ENCODE data around the gene ICAM5. TPM values are rescaled to one million over a fixed set of nuclear protein-coding genes. Genes with fewer than 3 reads are reported as not detected.

Gene ICAM5
- total RNA-seq, 1 donor from 2014 or later = 9.3 TPM

GRCh38 chr19:10283301-10284064, 6.3 kb upstream of the ICAM5 start:
- no peak for DNase-seq (ENCODE audit: low spot score)

DNA sequence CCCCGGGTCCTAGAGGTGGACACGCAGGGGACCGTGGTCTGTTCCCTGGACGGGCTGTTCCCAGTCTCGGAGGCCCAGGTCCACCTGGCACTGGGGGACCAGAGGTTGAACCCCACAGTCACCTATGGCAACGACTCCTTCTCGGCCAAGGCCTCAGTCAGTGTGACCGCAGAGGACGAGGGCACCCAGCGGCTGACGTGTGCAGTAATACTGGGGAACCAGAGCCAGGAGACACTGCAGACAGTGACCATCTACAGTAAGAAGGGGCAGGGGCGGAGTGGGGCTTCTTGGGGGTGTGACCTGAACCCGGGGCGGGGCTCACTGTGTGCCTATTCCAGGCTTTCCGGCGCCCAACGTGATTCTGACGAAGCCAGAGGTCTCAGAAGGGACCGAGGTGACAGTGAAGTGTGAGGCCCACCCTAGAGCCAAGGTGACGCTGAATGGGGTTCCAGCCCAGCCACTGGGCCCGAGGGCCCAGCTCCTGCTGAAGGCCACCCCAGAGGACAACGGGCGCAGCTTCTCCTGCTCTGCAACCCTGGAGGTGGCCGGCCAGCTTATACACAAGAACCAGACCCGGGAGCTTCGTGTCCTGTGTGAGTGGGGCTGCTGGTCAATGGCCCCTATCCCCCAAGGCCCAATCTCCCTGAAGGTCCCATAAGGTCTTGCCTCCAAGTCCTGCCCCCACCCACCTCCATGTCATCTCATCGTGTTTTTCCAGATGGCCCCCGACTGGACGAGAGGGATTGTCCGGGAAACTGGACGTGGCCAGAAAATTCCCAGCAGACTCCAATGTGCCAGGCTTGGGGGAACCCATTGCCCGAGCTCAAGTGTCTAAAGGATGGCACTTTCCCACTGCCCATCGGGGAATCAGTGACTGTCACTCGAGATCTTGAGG, 5.4 kb upstream of the ICAM5 start:
- no peak overlapping the region for H3K27ac Mint-ChIP-seq (ENCODE audit: unreplicated experiment)

More at GRCh38 chr19:10283301-10284064, 6.3 kb upstream of the ICAM5 start:
- TF ChIP-seq, protein P1, sequence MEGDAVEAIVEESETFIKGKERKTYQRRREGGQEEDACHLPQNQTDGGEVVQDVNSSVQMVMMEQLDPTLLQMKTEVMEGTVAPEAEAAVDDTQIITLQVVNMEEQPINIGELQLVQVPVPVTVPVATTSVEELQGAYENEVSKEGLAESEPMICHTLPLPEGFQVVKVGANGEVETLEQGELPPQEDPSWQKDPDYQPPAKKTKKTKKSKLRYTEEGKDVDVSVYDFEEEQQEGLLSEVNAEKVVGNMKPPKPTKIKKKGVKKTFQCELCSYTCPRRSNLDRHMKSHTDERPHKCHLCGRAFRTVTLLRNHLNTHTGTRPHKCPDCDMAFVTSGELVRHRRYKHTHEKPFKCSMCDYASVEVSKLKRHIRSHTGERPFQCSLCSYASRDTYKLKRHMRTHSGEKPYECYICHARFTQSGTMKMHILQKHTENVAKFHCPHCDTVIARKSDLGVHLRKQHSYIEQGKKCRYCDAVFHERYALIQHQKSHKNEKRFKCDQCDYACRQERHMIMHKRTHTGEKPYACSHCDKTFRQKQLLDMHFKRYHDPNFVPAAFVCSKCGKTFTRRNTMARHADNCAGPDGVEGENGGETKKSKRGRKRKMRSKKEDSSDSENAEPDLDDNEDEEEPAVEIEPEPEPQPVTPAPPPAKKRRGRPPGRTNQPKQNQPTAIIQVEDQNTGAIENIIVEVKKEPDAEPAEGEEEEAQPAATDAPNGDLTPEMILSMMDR (IDR thresholded peaks at IDR 0.05) = no peak
- Mint-ChIP-seq H3K27me3 (ENCODE audit: low read depth) (peaks cover 4% of the 10 kb centered on the region), H3K4me3 (ENCODE audit: unreplicated experiment) (no peak overlapping the region), H3K9me3 (ENCODE audit: low read depth) (no peaks in the 10 kb centered on the region), H3K27ac (ENCODE audit: unreplicated experiment) (no peak overlapping the region), H3K36me3 (ENCODE audit: low read depth) (peaks cover 11% of the 10 kb centered on the region), H3K4me1 (ENCODE audit: low read depth) (peaks cover 6% of the 10 kb centered on the region)

DNA sequence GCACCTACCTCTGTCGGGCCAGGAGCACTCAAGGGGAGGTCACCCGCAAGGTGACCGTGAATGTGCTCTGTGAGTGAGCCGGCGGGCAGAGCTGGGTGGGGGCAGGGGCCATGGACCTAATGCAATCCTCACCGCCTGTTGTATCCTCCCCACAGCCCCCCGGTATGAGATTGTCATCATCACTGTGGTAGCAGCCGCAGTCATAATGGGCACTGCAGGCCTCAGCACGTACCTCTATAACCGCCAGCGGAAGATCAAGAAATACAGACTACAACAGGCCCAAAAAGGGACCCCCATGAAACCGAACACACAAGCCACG, 4.8 kb upstream of the ICAM5 start:
- no peak overlapping the region for H3K4me3 Mint-ChIP-seq (ENCODE audit: unreplicated experiment)
- H3K27ac Mint-ChIP-seq (ENCODE audit: unreplicated experiment) = no peak overlapping the region
- peaks cover 9% of the 10 kb centered on the region for H3K36me3 Mint-ChIP-seq (ENCODE audit: low read depth)
- H3K9me3 Mint-ChIP-seq (ENCODE audit: low read depth) = no peaks in the 10 kb centered on the region
- H3K4me1 Mint-ChIP-seq (ENCODE audit: low read depth) = peaks cover 17% of the 10 kb centered on the region
- TF ChIP-seq, protein P1 (IDR thresholded peaks at IDR 0.05) = no peak
- DNase-seq (ENCODE audit: low spot score) = no peak
- peaks cover 9% of the 10 kb centered on the region for H3K27me3 Mint-ChIP-seq (ENCODE audit: low read depth)

More for the DNA sequence above, 5.4 kb upstream of the ICAM5 start:
- DNase-seq (ENCODE audit: low spot score) = no peak
- no peak overlapping the region for H3K4me3 Mint-ChIP-seq (ENCODE audit: unreplicated experiment)
- peaks cover 9% of the 10 kb centered on the region for H3K27me3 Mint-ChIP-seq (ENCODE audit: low read depth)
- H3K36me3 Mint-ChIP-seq (ENCODE audit: low read depth) = peaks cover 11% of the 10 kb centered on the region
- TF ChIP-seq, protein P1 (IDR thresholded peaks at IDR 0.05) = no peak
- peaks cover 14% of the 10 kb centered on the region for H3K4me1 Mint-ChIP-seq (ENCODE audit: low read depth)
- no peaks in the 10 kb centered on the region for H3K9me3 Mint-ChIP-seq (ENCODE audit: low read depth)

DNA sequence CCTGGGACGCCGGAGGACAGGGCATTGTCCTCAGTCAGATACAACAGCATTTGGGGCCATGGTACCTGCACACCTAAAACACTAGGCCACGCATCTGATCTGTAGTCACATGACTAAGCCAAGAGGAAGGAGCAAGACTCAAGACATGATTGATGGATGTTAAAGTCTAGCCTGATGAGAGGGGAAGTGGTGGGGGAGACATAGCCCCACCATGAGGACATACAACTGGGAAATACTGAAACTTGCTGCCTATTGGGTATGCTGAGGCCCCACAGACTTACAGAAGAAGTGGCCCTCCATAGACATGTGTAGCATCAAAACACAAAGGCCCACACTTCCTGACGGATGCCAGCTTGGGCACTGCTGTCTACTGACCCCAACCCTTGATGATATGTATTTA, 4.4 kb upstream of the ICAM5 start:
- Mint-ChIP-seq H3K4me3 (ENCODE audit: unreplicated experiment) (no peak overlapping the region), H3K9me3 (ENCODE audit: low read depth) (no peaks in the 10 kb centered on the region), H3K36me3 (ENCODE audit: low read depth) (peaks cover 8% of the 10 kb centered on the region), H3K27me3 (ENCODE audit: low read depth) (peaks cover 12% of the 10 kb centered on the region), H3K27ac (ENCODE audit: unreplicated experiment) (no peak overlapping the region), H3K4me1 (ENCODE audit: low read depth) (peaks cover 21% of the 10 kb centered on the region)
- DNase-seq (ENCODE audit: low spot score) = no peak
- TF ChIP-seq, protein P1 (IDR thresholded peaks at IDR 0.05) = no peak

All from chondrocyte (in vitro differentiated cells).